ENCODE results near the gene CCND1.
"Not testable (repeated sequence)": the region's sequence is repeated elsewhere in the genome, so short reads cannot be mapped to it uniquely, and the experiment has no call there.

Gene CCND1

GRCh38 chr11:69617682-69618081 lies 23.3 kb upstream of the CCND1 start:
- DNase-seq (ENCODE audit: low read depth in 3 of 3) = no peak

GRCh38 chr11:69618237-69618636 lies 22.7 kb upstream of the CCND1 start:
- DNase-seq (ENCODE audit: low read depth in 3 of 3) = no peak

GRCh38 chr11:69620683-69621290 lies 20.2 kb upstream of the CCND1 start:
- DNase-seq (ENCODE audit: low read depth in 3 of 3) = no peak

- DNase-seq (ENCODE audit: low read depth in 3 of 3) = not testable (repeated sequence)
Observed at GRCh38 chr11:69622097-69622681, 18.8 kb upstream of the CCND1 start.

GRCh38 chr11:69624293-69624692 lies 16.7 kb upstream of the CCND1 start:
- DNase-seq (ENCODE audit: low read depth in 3 of 3) = no peak

GRCh38 chr11:69625476-69625875 lies 15.5 kb upstream of the CCND1 start:
- no peak for DNase-seq (ENCODE audit: low read depth in 3 of 3)

GRCh38 chr11:69627551-69627950 lies 13.4 kb upstream of the CCND1 start:
- DNase-seq (ENCODE audit: low read depth in 3 of 3) = no peak

- DNase-seq (ENCODE audit: low read depth in 3 of 3) = no peak
Observed at GRCh38 chr11:69630017-69630416, 10.9 kb upstream of the CCND1 start.

- no peak for DNase-seq (ENCODE audit: low read depth in 3 of 3)
Observed at GRCh38 chr11:69630424-69630823, 10.5 kb upstream of the CCND1 start.

GRCh38 chr11:69632900-69633299 lies 8.1 kb upstream of the CCND1 start:
- DNase-seq (ENCODE audit: low read depth in 3 of 3) = no peak

GRCh38 chr11:69634069-69634468 lies 6.9 kb upstream of the CCND1 start:
- no peak for DNase-seq (ENCODE audit: low read depth in 3 of 3)

GRCh38 chr11:69634590-69634989 lies 6.4 kb upstream of the CCND1 start:
- DNase-seq (ENCODE audit: low read depth in 3 of 3) = no peak

- DNase-seq (ENCODE audit: low read depth in 3 of 3) = no peak
Observed at GRCh38 chr11:69635195-69635594, 5.8 kb upstream of the CCND1 start.

GRCh38 chr11:69635804-69636511 lies 5.0 kb upstream of the CCND1 start:
- no peak for DNase-seq (ENCODE audit: low read depth in 3 of 3)

- DNase-seq (ENCODE audit: low read depth in 3 of 3) = no peak
Observed at GRCh38 chr11:69636512-69637197, 4.3 kb upstream of the CCND1 start.

- DNase-seq (ENCODE audit: low read depth in 3 of 3) = no peak
Observed at GRCh38 chr11:69637198-69637940, 3.6 kb upstream of the CCND1 start.

- no peak for DNase-seq (ENCODE audit: low read depth in 3 of 3)
Observed at GRCh38 chr11:69637941-69638871, 2.8 kb upstream of the CCND1 start.

- DNase-seq (ENCODE audit: low read depth in 3 of 3) = no peak
Observed at GRCh38 chr11:69638941-69639681, 1.8 kb upstream of the CCND1 start.

GRCh38 chr11:69639831-69640230 lies 1.1 kb upstream of the CCND1 start:
- DNase-seq (ENCODE audit: low read depth in 3 of 3) = no peak

Measured in stimulated activated CD4-positive, alpha-beta T cell treated with anti-CD3 and anti-CD28 coated beads, TNF-alpha, amount 100 ng/mL, for 4 hours (primary cell).